HG02884 (cell line): Measurements from ENCODE around the gene MGAT4C.

ENCODE experiments used
- ATAC-seq: cut with Tn5 transposase; IDR thresholded peaks from one replicate; pipeline ENCODE4 v1.9.1; 2021; ENCODE audit warnings: mild to moderate bottlenecking, moderate library complexity; ENCODE audit not compliant: unreplicated experiment

Gene MGAT4C

GRCh38 chr12:86230516-86231146, 25.6 kb downstream of the MGAT4C start:
- ATAC-seq: no peak

GRCh38 chr12:86229772-86230171, 26.4 kb downstream of the MGAT4C start:
- ATAC-seq: no peak

GRCh38 chr12:86228656-86229055, 27.5 kb downstream of the MGAT4C start:
- no peak for ATAC-seq

DNA sequence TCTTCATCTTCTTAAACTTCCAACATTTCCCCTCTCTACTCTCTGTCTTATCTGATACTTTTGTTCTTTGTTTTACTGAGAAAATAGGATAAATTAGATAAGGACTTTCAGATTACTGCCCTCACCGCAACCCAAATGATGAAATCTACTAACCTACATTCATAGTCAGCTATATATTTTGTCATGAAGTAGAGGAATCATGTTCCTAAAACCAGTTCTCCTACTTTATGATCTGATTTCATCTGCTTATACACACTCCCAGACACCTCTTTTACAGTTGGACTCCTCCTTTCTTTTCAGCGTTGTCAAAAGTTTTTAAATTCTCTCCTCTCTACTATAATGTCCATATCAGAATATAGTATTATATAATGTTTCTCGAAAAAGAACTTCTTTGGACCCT, 29.7 kb downstream of the MGAT4C start:
- no peak for ATAC-seq

GRCh38 chr12:86216591-86216990, 39.6 kb downstream of the MGAT4C start:
- ATAC-seq: no peak

DNA sequence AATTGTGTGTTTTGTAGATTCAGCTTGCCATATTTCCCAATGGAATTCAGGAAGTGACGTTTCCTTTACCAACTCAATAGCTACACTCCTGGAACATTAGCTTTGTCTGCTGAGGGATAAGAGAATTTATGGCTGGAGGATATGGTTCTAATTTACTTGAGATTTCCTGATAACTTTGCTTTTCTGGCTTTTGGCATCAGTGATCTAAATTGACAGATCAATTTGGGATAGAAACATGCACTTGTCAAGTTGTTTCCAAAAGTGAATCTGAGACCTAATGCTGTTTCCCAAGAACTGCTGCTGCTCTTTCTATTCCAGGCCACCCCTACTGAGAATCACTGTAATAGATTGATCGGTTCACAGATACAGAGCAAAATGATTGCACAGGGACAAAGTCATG, 43.2 kb downstream of the MGAT4C start:
- ATAC-seq: no peak

DNA sequence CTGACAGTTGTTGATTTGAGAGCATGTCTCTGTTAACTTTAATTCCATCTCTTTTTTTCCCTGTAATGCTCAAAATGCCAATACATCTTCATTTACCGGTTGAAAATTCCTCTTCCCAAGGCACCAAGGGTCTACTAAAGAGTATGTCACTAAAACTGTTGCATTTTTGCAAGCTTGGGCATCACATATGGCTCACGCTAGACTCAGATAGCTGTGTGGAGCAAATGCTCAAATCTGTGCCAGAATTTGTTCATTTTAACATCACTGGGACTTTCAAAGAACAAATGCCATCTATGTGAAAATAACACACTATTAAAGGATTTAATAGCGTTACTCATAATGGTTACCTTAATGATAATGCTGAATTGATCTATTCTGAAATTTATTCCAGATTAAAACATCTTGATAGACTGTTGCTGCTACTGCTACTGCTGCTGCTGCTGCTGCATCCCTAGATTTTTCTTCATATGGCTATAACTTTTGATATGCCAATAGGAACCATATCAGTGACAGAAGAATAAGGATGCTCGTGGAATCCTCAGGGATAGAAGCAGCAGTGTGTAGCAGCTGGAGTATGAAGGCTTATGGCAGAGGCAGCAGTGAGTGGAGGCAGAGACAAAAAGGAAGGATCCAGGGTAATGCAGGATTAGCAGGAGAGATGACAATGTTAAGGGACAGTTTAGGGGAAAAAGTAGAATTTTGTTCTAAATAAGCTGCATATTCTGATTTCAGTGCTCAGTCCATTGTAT, 57.3 kb downstream of the MGAT4C start:
- no peak for ATAC-seq

DNA sequence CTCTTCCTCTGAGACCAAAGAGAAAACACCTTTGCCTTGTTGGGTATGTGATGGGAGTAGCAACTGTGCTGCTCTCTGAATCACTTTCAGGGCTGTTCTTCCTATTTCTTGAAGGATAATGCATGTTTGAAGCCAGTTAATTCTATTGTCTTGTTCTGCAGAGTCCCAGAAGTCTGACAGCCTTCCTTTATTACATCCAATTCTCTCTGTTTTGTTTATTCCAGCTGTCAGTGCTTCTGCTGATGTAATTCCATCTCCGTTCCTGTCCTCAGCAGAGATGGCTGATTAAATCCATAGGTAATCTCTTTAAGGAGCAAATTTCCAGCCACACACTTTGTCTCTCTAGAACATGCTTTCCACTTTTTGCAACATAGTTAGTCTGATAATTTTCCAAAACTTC, 59.7 kb downstream of the MGAT4C start:
- no peak for ATAC-seq

- no peak for ATAC-seq
Observed at GRCh38 chr12:86194721-86195120, 61.5 kb downstream of the MGAT4C start.

- no peak for ATAC-seq
Observed at GRCh38 chr12:86193931-86194330, 62.3 kb downstream of the MGAT4C start.

- no peak for ATAC-seq
Observed at GRCh38 chr12:86188226-86188625, 68.0 kb downstream of the MGAT4C start.

DNA sequence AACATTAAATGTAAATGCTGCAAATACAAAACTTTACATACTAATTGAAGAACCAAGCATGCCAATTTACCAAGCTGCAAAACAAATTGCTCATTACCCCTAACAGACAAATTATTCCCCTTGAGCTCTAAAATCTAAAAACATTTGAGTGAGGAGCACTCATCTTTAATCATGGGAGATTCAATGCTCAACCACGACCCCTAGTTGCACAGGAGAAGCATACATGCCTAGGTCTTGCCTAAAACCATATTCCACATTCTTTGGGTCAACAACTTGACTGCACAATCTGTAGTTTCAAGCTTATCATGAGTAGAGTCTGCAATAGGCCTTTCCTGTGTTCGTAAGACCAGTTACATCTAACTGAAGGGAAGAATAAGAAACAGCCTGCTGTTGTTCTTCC, 69.7 kb downstream of the MGAT4C start:
- ATAC-seq: no peak

GRCh38 chr12:86179855-86180254, 76.3 kb downstream of the MGAT4C start:
- ATAC-seq: no peak

GRCh38 chr12:86174188-86174587, 82.0 kb downstream of the MGAT4C start:
- ATAC-seq: no peak

DNA sequence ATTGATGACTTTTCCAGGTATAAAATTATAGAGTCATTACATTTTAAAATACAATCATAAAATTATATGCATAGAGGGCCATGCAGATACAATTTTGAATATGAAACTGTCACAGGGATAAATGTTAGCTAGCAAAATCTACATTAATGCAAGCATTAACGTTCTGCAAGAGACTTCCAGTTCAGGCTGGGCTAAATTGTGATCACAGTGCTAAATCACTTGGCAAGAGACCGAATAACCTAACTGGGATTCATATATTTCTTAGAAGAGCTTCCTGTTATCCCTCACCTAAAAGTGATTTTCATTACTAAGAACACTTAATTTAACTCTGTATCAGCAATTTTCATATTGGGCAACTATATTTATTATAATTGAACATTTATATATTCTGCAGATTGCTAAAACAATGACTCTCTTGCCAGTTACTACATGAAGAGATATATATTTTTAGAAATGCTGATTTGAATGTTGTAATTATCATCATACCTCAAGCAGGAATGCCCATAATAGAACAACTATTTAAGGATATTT, 83.2 kb downstream of the MGAT4C start:
- ATAC-seq: no peak

DNA sequence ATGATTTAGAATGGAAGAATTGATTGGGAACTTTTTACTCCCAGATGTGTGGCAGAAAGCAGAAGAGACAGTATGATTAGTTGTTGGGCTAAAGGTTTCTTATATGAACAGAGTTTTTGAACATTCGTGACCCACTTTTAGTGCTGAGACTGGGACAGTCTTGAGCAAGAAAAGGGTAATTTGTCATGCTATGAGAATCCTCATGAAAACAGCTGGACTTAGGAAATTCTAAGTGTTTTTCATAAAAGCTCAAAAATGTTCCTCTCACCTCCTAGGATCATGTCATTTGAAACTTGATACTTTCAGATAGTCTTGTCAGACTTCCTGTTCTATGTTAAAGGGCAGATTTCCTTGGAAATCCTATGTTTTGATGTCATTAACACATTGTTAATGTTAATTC, 86.1 kb downstream of the MGAT4C start:
- no peak for ATAC-seq

GRCh38 chr12:86158956-86159355, 97.2 kb downstream of the MGAT4C start:
- no peak for ATAC-seq

- no peak for ATAC-seq
Observed at GRCh38 chr12:86154620-86155019, 101.6 kb downstream of the MGAT4C start.

DNA sequence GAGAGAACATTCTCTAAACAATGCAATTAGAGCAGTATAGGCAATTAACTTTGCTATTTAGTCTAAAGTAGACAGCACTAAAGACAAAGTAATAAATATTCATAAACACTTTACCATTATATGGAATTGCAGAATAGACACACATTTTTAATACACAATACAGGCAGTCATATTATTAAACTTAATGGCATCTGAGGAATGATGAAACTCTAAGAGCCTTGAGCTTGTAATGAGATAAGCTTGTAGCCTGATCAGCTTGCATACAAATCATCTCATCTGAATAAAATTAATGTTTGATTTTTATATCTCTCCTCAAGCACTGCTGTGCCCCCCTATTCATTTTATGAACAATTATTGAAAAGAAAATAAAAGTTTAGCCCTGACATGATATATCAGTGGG, 107.6 kb downstream of the MGAT4C start:
- ATAC-seq: no peak

DNA sequence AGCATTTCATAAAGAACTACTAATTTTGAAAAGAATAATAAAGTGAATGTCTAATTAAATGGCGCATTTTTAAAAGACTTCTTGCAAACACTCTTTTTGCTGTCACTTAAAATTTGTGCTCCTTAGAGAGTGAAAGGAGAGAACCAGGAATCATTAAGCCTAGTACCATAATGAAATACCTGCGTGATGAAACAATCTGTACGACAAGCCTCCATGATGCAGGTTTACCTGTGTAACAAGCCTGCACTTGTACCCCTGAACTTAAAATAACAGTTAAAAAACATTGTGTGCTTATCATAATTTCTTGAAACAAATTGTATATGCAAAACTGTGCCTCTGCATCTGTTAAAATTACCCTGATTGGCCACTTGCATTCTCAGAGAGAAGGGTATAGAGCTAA, 108.1 kb downstream of the MGAT4C start:
- no peak for ATAC-seq

- ATAC-seq: no peak
Observed at GRCh38 chr12:86145156-86145555, 111.0 kb downstream of the MGAT4C start.

DNA sequence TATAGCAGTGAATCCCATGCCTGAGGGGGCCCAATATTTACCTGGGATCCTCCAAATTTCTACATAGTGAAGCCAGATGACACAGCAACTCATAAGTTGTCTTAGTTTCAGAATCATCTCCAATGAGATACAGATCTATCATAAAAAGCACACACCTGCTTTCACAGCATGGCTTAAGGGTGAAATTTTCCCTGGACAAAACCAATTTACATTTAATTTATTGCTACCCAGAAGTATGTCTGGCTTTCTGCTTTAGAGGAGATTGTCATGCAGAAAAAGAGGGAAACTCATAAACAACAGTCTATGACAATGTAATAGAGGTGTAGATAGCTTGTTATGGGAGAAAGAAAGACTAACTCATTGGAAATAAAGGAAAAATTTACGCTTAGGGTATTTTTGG, 113.0 kb downstream of the MGAT4C start:
- no peak for ATAC-seq
